HG02970 (cell line): Measurements from ENCODE around the gene TMEM87A.

Experiments
- ATAC-seq: cut with Tn5 transposase; IDR thresholded peaks from one replicate; pipeline ENCODE4 v1.9.1; 2021; ENCODE audit warnings: mild to moderate bottlenecking, moderate library complexity, moderate number of reproducible peaks; ENCODE audit not compliant: unreplicated experiment, low FRiP score

The TMEM87A gene

GRCh38 chr15:42210696-42211095, 62.5 kb downstream of the TMEM87A start:
- ATAC-seq = no peak

GRCh38 chr15:42207674-42208579, 65.3 kb downstream of the TMEM87A start, which contains the start of gene VPS39:
Gene VPS39 (minus strand): TSS chr15:42208304. CDS start chr15:42208153, 151 bp downstream.
- peak; percentile 82 for ATAC-seq

- no peak for ATAC-seq
These were observed 66.8 kb downstream of the TMEM87A start for GRCh38 chr15:42206406-42206805.

- no peak for ATAC-seq
These were observed 69.3 kb downstream of the TMEM87A start for GRCh38 chr15:42203891-42204290.

- no peak for ATAC-seq
These were observed 70.6 kb downstream of the TMEM87A start for GRCh38 chr15:42202653-42203052.

GRCh38 chr15:42201801-42202200, 71.4 kb downstream of the TMEM87A start:
- no peak for ATAC-seq

- no peak for ATAC-seq
These were observed 74.1 kb downstream of the TMEM87A start for GRCh38 chr15:42199126-42199525.

GRCh38 chr15:42198516-42198915, 74.7 kb downstream of the TMEM87A start:
- ATAC-seq = no peak

GRCh38 chr15:42194513-42194912, 78.7 kb downstream of the TMEM87A start:
- ATAC-seq = no peak

- no peak for ATAC-seq
These were observed 79.8 kb downstream of the TMEM87A start for GRCh38 chr15:42193383-42193782.

- ATAC-seq = no peak
These were observed 81.5 kb downstream of the TMEM87A start for GRCh38 chr15:42191610-42192346.

- no peak for ATAC-seq
These were observed 82.9 kb downstream of the TMEM87A start for GRCh38 chr15:42190370-42190769.

- no peak for ATAC-seq
These were observed 87.4 kb downstream of the TMEM87A start for GRCh38 chr15:42185801-42186200.

GRCh38 chr15:42184736-42185135, 88.5 kb downstream of the TMEM87A start:
- ATAC-seq = no peak

GRCh38 chr15:42184296-42184695, 88.9 kb downstream of the TMEM87A start:
- no peak for ATAC-seq

- no peak for ATAC-seq
These were observed 90.3 kb downstream of the TMEM87A start for GRCh38 chr15:42182961-42183360.

- ATAC-seq = no peak
These were observed 90.8 kb downstream of the TMEM87A start for GRCh38 chr15:42182328-42182886.

GRCh38 chr15:42178056-42178455, 95.2 kb downstream of the TMEM87A start:
- no peak for ATAC-seq

GRCh38 chr15:42175671-42176070, 97.6 kb downstream of the TMEM87A start:
- no peak for ATAC-seq

GRCh38 chr15:42172475-42172874, 100.8 kb downstream of the TMEM87A start:
- no peak for ATAC-seq

GRCh38 chr15:42171795-42172194, 101.4 kb downstream of the TMEM87A start:
- no peak for ATAC-seq
